Non-pigmented ciliary epithelial cell (primary cell): ENCODE results near the gene ZC3H12D.

Experiments
- DNase-seq: peaks from one replicate; pipeline ENCODE4 v3.0.0-alpha.2; 2010; ENCODE audit warnings: low read depth

ZC3H12D gene

DNA sequence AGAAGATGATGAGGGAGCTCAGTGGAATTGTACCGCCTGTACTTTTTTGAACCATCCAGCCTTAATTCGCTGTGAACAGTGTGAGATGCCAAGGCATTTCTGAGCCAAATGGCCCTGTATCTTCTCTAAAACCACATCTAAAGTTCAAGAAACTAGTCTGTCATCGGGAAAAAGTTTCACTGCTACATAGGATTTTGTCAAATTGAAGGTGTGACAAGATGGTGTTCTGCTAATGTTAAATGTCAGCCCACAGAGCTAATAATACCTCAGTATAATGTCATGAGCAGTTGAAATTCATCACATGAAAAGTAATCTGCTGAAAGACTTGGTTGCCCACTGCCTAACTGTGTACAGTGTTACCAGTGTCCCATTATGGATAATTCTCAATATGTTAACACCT is 75.2 kb downstream of the ZC3H12D start:
- no peak for DNase-seq

DNA sequence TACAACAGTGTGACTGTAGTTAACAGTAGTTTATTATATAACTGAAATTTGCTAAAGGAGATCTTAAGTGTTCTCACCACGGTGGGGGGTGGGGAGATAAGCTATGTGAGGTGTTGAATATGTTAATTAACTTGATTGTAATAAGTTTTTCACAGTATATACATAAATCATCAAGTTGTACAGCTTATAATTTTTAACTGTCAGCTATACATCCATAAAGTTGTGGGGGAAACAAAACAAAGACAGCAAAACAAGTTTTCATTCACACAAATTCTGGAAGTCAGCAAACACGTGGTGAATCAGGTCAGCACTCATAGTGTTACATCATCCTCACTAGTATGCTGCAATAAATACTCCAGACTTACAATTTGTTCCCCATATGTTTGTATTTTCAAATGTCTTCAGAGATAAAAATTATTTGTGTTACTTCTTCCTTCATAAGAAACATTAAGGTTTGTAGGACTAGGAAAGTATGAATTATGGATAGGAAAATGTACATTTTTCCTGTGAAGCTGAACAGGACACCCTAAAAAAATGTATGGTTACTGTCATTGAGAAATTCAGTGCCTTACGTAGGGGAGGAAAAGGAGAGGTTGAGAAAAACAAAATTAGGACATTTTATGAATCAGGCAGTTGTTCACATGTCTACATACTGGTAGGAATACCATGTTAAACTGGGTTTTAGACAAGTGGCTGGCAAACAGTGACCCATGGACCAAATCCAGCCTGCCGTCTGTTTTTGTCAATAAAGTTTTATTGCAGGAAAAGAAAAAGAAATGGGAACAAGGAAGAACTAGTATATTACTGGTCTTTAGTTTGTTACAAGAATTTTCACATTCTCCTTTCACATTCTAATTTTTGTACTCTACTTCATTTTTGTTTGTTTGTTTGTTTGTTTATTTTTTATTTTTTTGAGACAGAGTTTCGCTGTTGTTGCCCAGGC is 78.7 kb downstream of the ZC3H12D start:
- no peak for DNase-seq

DNA sequence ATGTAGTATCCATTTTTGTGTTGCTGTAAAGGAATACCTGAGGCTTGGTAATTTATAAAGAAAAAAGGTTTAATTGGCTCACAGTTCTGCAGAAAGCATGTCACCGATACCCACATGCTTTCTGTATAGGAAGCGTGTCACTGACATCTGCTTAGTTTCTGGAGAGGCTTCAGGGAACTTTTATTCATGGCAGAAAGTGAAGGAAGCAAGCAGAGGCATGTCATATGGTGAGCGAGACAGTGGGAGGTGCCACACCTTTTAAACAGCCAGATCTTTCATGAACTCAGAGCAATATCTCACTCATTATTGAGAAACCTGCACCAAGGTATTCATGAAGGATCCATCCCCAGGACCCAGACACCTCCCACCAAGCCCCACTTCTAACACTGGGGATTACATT is 81.3 kb downstream of the ZC3H12D start:
- no peak for DNase-seq

DNA sequence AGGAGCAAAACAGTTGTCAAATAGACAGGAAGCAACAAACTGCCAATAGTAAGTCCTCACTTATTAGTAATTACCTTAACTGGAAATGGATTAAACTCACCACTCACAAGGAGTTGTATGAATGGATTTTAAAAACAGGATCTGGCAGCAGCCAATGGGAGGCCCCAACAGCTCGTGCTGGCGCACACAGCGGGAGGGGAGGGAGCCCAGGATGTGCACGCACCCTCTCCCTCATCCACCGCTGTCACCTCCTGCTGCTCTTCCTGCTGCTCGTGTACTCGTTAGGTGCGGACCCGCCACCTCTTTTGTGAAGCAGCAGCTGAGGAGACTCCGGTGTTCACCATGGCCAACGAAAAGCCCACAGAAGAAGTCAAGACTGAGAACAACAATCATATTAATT is 84.8 kb downstream of the ZC3H12D start, which contains the start of gene SUMO4:
Gene SUMO4, plus strand, starts transcription at position 213 of the 400 bp plus-strand sequence. Its CDS starts 130 bp downstream, at position 343.
- DNase-seq: no peak

DNA sequence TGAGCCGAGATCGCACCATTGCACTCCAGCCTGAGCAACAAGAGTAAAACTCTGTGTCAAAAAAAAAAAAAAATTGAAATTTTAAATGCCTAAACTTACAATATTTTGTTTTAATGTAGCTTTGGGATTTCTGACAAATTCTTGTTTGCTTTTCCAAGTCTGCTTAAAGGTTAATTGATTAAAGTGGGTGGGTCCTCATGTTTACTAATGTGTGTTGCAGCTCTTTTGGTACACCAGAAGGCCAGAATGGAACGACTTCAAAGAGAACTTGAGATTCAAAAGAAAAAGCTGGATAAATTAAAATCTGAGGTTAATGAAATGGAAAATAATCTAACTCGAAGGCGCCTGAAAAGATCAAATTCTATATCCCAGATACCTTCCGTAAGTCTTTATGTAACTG is 87.4 kb downstream of the ZC3H12D start:
- DNase-seq: no peak
